OCI-LY1 (cell line): ENCODE measurements around the gene PTPRD.

Source experiments
- CTCF ChIP-seq: fragments of 200-600 bp; sonication (generic), shearing (Covaris generic); IDR thresholded peaks from 2 replicates; pipeline ENCODE4 v1.5.1; 2017; ENCODE audit warnings: mild to moderate bottlenecking, antibody characterized with exemption, low read length, moderate library complexity, mixed read lengths
- EZH2 ChIP-seq: fragments of 200-600 bp; sonication (generic), shearing (Covaris generic); IDR thresholded peaks from 2 replicates; pipeline ENCODE4 v1.8.0; 2017; ENCODE audit warnings: borderline replicate concordance, mixed run types, mild to moderate bottlenecking, antibody characterized with exemption, low read length, moderate library complexity, mixed read lengths

- TF ChIP-seq CTCF, result no peak
- no peak for TF ChIP-seq EZH2
Observed at GRCh38 chr9:8815931-8816330, 1796.9 kb downstream of the PTPRD start.
